H54 (cell line): ENCODE data around the gene ZNF263.
"Not testable (repeated sequence)": the region's sequence is repeated elsewhere in the genome, so short reads cannot be mapped to it uniquely, and the experiment has no call there.

Experiments
- DNase-seq: peaks from one replicate; pipeline ENCODE4 v3.0.0; 2011; ENCODE audit warnings: low spot score, mixed read lengths; ENCODE audit not compliant: insufficient read length
- FAIRE-seq: peaks from 3 replicates; lab custom pipeline; 2011; peaks lifted over from hg19 to GRCh38; lab: Jason Lieb, UNC
- POLR2A ChIP-seq: IDR thresholded peaks from 2 replicates; pipeline ENCODE4 v1.6.1; 2011; ENCODE audit warnings: low read depth, mild to moderate bottlenecking, low read length

Gene ZNF263

DNA sequence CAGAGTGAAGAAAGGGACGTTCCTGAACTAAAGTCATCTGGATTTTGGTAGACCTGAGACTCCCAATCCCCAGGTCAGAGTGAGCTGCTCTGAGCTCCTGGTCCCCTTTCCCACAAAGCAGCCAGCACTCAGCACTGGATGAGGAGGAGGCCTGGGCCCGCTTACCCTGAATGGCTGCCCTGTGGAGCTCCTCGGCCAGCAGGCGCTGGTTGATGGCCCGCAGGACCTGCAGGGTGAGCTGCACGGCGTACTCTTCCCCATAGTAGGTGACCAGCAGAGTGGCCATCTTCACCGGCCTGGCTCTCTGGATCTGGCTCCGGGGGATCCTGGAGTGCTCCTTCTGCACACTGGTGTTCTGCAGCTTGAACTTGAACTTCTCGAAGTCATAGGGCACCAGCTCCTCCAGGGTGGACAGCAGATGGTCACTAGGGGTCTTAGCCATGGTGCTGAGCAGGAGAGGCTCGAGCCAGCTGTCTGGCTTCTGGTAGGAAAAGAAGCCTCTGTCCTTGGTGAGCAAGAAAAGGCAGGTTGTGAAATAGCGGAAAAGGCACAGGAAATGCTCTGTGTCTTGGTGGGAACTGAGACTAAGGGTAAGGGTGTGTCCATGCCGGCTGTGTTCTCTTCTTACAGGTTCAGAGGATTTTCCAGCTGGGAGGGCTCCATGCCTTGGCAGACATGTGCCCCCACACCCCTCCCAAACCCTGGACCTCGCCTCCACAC lies 27.0 kb upstream of the ZNF263 start, which contains the start of gene MEFV:
Gene MEFV (minus strand): TSS at position 488 of the 720 bp plus-strand sequence. CDS start 46 bp downstream, at position 442.
- no peak for TF ChIP-seq POLR2A
- FAIRE-seq: no peak
- DNase-seq: no peak

DNA sequence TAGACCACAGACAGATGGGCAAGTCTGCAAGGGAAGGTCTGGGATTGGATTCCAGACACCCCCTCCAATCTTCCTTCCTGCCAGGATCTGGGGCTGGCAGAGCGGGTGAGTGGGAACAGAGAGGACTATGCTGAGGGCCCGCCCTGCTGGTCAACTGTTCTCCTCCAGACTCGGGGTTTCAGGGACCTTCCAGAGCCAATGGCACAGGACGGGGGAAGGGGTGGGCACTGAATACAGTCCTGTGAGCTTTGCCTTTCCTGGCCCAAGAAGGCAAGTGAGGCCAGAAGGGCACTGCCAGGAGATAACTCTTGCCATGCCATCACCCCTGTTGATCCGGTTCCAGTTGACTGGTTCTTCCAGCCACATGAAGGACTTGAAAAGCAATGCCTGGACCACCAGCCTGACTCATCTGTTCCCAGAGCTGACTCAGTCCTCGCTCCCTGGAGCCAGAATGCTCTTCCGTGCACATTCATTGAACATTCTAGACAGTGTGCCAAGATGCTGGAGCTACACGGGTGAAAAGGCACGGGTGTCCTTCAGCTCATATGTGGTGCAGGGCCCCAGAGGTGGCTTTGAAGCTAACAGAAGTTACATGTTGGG lies 26.3 kb upstream of the ZNF263 start:
- TF ChIP-seq POLR2A: no peak
- FAIRE-seq (no peak), DNase-seq (no peak)

DNA sequence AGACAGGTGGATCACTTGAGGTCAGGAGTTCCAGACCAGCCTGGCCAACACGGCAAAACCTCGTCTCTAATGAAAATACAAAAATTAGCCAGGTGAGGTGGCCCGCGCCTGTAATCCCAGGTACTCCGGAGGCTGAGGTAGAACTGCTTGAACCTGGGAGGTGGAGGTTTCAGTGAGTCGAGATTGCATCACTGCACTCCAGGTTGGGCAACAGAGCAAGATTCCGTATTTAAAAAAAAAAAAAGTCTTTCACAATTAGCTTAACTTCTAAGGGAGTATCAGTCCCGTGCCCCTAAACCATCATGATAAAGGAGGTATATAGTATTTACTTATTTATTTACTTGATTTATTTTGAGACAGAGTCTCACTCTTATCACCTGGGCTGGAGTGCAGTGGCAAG lies 23.5 kb upstream of the ZNF263 start:
- DNase-seq (no peak), FAIRE-seq (no peak)
- TF ChIP-seq POLR2A: no peak

DNA sequence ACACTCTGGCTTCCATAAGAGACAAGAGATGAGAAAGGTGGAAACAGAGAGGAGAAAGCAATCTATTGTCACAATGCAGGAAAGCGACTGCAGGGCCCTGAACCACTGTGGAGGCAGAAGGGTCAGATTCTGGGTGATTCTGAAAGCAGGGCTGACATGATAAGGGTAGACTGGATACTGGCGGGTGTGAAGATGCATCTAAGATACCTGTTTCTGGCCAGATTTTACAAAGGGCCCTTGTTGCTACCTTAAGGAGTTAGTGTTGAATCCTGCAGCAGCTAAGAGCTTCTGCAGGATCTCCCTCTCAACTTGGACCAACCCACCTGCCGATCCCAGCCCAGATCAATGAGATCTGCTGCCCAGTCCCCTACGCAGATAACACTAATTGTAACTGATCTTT lies 20.8 kb upstream of the ZNF263 start:
- FAIRE-seq: no peak
- no peak for TF ChIP-seq POLR2A
- no peak for DNase-seq

DNA sequence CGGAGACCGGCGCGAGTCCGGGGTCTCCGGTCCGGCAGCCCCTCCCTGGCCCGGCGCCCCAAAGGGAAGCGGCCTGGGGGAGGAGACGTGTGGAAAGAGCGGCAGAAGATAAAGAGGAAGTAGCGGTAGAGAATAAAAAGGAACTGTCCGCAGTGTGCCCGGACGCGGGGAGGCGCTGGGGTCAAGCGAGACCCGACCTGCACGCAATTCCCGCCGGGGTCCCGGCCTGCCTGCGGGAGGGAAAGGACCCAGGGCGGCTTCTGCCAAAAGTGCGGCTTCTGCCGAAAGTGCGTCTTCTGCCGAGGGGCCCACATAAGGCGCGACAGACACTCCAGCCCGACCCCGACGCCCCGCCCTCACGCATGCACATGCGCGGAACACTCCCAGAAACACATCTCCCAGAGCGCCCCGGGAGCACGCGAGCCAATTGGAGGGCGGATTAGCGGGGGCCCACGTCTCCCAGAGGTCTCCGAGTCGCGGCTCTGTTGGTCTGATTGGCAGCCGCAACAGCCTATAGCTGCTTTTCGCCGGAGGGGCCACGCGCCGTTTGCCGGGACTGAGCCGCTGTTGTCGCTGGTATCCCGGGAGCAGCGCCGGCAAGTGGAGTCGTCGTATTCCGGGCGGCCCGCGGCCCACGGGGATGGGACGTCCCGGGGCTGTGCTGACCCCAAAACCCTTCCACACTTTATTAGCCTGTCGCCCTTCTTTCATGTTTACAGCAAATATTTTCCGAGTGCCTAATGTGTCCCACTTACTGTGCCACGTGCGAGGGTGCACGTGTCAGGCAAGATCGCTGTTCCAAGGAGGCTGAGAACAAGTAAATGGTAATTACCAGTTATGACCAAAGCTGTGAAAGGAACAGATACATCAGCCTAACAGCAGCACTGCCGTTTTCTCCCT lies 18.9 kb upstream of the ZNF263 start:
- peak; percentile 98 for DNase-seq
- FAIRE-seq: peak; percentile 50
- peak; percentile 52 for TF ChIP-seq POLR2A

DNA sequence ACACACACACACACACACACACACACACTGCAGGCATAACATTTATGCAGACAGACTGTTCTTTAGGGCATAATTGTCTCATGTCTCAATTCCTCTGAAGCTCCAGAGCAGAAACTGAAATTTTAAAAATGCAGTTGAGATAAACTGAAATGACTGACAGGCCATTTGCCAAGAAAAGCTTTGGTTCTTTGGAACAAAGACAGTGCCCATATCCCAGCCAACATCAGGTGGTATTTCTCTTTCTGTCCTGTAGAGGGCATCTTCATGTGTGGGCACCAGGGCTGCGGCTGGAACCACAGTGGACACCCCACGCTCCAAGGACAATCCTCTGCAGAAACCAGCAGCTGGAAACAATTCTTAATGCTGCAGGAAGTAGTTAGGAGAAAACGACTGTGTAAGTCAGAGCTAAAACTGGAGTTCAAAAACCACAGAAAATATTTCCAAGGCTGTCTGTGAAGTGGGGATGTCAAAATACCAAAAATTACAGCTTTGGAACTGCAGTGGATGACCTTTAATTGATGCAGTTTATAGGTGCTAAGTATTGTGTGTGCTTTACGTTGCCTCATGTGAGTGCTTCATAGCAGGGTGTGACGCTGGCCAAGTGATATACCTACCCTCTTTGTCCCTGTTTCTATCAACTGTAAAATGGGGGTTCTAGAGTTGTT lies 16.3 kb upstream of the ZNF263 start:
- DNase-seq (peak; percentile 49), FAIRE-seq (peak; percentile 60)
- no peak for TF ChIP-seq POLR2A

DNA sequence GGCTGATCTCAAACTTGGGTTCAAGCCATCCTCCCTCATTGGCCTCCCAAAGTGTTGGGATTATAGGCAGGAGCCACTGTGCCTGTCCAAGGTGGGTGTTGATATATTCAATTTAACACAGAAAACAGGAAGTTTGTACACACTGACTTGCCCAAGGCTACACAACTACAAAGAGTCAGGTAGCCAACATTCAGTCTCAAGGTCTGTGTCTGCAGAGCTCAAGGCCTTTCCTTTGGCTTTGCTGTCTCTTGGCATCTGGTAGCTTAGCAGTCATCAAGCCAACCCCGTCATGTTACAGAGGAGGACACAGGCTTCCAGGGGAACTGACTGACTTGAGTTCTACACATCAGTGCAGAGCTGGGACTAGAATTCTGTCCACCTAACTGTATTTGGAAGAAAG lies 15.0 kb upstream of the ZNF263 start:
- no peak for DNase-seq
- no peak for FAIRE-seq
- TF ChIP-seq POLR2A: no peak

DNA sequence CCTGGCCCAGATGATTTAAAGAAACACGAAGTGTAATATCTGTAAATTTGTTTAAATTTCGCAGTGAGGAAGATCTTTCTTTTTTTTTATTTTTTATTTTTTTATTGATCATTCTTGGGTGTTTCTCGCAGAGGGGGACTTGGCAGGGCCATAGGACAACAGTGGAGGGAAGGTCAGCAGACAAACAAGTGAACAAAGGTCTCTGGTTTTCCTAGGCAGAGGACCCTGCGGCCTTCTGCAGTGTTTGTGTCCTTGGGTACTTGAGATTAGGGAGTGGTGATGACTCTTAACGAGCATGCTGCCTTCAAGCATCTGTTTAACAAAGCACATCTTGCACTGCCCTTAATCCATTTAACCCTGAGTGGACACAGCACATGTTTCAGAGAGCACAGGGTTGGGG lies 12.6 kb upstream of the ZNF263 start:
- not testable (repeated sequence) for FAIRE-seq, DNase-seq

DNA sequence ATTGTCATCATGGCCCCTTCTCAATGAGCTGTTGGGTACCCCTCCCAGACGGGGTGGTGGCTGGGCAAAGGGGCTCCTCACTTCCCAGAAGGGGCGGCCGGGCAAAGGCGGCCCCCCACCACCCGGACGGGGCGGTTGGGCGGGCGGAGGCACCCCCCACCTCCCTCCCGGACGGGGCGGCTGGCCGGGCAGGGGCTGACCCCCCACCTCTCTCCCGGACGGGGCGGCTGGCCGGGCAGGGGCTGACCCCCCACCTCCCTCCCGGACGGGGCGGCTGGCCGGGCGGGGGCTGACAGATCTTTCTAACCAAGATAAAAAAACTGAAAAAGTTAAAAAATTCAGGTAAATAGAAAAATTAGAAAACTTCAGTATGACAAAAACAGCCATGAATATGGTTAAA lies 12.0 kb upstream of the ZNF263 start:
- DNase-seq, FAIRE-seq: not testable (repeated sequence)

DNA sequence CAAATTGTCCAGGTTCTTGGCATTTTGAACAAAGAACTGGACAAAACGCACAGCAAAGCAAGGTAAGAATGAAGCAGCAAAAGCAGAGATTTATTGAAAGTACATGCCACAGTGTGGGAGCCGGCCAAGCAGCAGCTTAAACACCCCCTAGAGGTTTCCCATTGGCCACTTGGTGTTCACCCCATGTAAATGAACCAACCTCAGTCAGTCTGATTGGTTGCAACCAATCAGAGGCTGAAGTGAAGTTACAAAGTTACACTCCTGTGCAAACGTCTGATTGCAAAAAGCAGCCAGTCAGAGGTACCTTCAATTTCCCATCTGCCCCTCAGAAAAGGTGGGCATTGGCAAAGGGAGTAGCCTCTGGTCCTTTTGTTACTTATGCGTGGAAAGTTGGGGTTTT lies 8.8 kb upstream of the ZNF263 start:
- no peak for FAIRE-seq
- TF ChIP-seq POLR2A: no peak
- no peak for DNase-seq

DNA sequence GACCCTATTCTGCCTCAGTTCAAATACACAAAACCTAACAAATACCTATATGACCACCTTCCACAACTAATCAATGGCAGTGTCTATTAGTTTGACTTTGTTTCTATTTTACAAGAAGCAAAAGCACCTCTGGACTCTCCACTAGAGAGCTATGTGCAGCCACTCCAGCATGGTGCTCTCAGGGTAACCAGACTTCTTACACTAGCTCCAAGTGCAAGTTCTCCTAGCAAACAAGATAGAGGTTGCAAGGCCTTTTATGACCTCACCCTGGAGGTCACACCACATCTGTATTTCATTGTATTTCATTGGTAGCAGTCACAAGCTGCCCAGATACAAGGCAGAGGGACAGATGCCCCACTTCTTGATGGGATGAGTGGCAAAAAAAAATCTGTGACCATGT lies 8.3 kb upstream of the ZNF263 start:
- no peak for TF ChIP-seq POLR2A
- FAIRE-seq (no peak), DNase-seq (no peak)

DNA sequence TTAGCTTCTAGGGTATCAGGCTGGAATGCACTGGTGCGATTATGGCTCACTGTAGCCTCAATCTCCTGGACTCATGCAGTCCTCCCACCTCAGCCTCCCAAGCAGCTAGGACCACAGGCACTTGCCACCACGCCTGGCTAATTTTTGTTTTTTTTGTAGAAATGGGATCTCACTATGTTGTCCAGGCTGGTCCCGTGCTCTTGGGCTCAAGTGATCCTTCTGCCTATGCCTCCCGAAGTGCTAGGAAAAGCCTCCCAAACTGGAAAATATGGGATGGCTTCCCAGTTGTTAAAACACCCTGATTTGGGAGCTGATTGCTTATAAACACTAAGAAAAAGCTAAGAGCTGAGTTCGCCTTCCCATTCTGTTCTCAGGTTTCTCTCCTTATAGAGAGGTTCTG lies 6.6 kb upstream of the ZNF263 start:
- no peak for TF ChIP-seq POLR2A
- DNase-seq: no peak
- FAIRE-seq: no peak

DNA sequence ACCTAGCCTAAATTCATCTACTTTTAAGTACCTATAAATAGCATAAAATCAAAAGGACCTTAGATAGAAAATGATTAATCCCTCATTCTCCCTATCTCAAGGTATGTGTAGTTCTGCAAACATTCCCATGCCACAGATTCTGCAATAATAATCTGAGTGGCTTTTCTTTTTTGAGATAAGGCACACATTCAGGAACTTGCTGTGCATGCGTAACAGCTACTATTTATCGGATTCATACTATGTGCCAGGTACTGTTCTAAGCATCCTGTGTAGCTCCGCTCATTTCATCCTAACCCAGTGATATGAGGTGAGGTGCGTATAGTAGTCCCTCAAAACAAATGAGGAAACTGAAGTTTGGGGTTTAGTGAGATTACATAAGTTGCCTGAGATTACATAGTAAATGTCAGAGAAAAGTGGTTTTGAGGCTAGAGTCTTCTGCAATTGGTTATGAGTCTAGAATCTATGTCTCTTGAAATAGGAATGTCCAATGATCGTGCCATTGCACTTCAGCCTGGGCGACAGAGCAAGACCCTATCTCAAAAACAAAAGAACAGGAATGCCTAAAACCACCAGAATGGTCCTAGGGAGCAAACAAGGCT lies 2.0 kb upstream of the ZNF263 start:
- no peak for TF ChIP-seq POLR2A
- DNase-seq: no peak
- no peak for FAIRE-seq

DNA sequence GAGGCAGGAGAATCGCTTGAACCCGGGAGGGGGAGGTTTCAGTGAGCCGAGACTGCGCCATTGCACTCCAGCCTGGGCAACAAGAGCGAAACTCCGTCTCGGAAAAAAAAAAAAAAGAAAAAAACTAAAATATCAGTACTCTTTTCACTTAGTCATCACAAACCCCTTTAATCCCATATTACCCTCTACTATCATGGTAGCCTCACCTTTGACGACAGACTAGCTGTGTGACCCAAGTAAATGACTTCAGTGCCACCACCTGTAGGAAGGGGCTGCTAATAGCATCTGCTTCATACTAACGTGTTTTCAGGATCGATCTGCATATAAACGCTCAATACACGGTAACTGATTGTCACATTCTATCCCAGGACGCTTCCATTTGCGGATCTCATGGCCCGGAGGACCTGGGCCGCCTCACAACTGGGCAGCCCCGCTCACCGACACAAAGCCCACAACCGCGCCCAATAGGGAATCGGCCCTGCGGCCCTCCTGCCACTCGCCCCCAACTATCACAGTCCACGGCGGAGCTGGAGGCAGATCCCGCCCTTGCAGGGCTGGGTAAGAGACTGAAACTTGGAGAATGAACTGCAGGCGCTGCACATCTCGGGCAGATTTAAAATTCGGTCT lies 1.1 kb upstream of the ZNF263 start:
- no peak for TF ChIP-seq POLR2A
- FAIRE-seq (no peak), DNase-seq (peak; percentile 71)
